Sigmoid colon (tissue), 4 donors: ENCODE results near the gene RAB3C.

ENCODE experiments used
- POLR2AphosphoS5 ChIP-seq, 4 donors: sonication (generic); formaldehyde crosslinking; IDR thresholded peaks; one replicate each; pipeline ENCODE4 v1.6.1; 2017; ENCODE audit warnings: antibody characterized with exemption in 4 of 4
- TF ChIP-seq, protein P1 (sequence below), 4 experiments: fragments of 450-650 bp in 3 of 4; fragments of 200-600 bp in 1 of 4; IDR thresholded peaks; one replicate each; pipeline ENCODE4 v1.5.1; 2016 to 2019; ENCODE audit warnings: antibody characterized with exemption in 4 of 4, mild to moderate bottlenecking in 3 of 4, moderate library complexity in 2 of 4

- TF ChIP-seq, protein P1, sequence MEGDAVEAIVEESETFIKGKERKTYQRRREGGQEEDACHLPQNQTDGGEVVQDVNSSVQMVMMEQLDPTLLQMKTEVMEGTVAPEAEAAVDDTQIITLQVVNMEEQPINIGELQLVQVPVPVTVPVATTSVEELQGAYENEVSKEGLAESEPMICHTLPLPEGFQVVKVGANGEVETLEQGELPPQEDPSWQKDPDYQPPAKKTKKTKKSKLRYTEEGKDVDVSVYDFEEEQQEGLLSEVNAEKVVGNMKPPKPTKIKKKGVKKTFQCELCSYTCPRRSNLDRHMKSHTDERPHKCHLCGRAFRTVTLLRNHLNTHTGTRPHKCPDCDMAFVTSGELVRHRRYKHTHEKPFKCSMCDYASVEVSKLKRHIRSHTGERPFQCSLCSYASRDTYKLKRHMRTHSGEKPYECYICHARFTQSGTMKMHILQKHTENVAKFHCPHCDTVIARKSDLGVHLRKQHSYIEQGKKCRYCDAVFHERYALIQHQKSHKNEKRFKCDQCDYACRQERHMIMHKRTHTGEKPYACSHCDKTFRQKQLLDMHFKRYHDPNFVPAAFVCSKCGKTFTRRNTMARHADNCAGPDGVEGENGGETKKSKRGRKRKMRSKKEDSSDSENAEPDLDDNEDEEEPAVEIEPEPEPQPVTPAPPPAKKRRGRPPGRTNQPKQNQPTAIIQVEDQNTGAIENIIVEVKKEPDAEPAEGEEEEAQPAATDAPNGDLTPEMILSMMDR (IDR thresholded peaks at IDR 0.05), result no peak
- TF ChIP-seq POLR2AphosphoS5 (IDR thresholded peaks at IDR 0.05), result no peak
Observed at GRCh38 chr5:58893551-58893950, 310.7 kb downstream of the RAB3C start.
